SKM-1 treated with dmso at 0.1 percent for 144 hours (cell line): Measurements from ENCODE around the gene OMA1.
A peak's percentile ranks its signal among the peaks of the same experiment; 100 is the strongest.
"Not testable (repeated sequence)": the region's sequence is repeated elsewhere in the genome, so short reads cannot be mapped to it uniquely, and the experiment has no call there.

Experiments used
- DNase-seq: peaks from one replicate; lab custom pipeline; 2025; ENCODE audit not compliant: unreplicated experiment; lab: John Stamatoyannopoulos, UW

Gene OMA1

DNA sequence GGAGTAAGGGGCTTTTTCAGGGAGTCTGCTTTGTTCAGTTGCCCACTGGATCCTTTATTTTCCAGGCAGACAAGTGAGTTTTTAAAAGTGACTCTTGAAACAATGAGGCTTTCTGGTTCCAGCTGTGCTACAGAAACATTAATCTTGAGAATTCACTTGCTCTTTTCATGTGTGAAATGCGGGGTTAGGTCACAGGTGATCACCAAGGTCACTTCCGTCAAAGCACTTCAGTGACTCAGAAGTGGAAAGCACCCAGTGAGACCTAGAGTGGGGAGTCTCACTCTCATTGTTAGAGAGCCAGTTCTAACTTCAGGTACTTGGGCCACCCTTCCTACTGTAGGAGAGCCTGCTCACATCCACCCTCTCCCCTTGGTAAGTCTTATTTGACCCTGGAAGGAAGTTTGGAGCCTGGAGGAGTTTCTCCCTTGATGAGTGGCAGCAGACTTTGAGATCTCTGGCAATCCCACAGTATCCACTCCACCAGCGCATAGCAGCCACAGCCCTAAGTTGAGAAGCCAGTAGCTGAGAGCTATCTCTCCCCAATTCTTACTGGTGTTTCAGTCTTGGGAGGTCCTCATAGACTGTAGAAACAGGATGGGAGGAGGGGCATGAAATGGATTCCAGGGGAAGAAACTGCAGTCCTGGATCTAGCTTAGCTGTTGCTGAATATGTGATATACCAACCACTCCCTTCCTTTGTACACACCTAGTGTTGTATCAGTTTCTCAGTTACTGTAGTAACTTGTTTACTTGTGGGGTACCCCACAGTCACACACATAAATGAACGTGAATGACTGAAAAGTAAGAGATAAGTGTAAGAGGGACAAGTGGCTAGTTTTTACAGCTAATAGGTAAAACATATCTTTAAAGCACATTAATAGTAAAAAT lies 27.4 kb upstream of the OMA1 start:
- DNase-seq = no peak

DNA sequence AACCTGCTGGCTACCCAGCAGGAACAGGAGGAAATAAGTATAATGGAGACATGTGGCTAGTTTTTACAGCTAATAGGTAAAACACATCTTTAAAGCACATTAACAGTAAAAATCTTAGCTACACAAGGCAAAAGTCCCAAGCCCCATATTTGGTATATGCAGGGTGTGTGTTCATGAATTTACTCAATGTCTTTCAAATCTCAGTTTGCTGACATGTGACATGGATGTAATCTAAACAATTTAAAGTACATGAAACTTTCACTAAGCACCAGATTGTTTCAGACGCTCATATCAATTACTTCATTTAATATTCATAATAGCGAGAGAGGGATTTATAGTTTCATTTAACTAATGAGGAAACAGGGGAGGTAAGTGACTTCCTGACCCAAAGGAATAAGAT lies 26.6 kb upstream of the OMA1 start:
- DNase-seq = no peak

DNA sequence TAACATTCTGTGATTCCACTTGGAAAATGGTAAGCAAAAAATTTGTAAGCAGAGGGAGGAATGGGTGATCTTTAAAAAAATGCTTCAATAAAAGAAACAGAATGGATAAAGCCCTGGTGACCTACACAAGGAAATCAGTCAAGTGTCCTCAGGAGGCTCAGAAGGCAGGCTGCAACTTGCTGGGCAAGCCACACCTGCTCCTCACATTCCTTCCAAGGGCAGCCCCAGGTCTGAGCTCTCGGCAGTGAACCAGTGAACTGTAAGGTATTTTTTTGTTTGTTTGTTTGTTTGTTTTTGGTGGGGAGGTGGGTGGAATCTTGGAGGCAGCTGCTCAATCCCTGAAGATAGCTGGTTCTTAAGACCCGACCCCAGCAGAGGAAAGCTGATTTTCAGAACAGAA lies 26.2 kb upstream of the OMA1 start:
- no peak for DNase-seq

- DNase-seq = no peak
These were observed 25.1 kb upstream of the OMA1 start for GRCh38 chr1:58571616-58572015.

- DNase-seq = no peak
These were observed 24.3 kb upstream of the OMA1 start for GRCh38 chr1:58570817-58571216.

GRCh38 chr1:58570094-58570493 lies 23.6 kb upstream of the OMA1 start:
- DNase-seq = no peak

- no peak for DNase-seq
These were observed 22.4 kb upstream of the OMA1 start for GRCh38 chr1:58568911-58569310.

- DNase-seq = no peak
These were observed 21.8 kb upstream of the OMA1 start for GRCh38 chr1:58568271-58568860.

DNA sequence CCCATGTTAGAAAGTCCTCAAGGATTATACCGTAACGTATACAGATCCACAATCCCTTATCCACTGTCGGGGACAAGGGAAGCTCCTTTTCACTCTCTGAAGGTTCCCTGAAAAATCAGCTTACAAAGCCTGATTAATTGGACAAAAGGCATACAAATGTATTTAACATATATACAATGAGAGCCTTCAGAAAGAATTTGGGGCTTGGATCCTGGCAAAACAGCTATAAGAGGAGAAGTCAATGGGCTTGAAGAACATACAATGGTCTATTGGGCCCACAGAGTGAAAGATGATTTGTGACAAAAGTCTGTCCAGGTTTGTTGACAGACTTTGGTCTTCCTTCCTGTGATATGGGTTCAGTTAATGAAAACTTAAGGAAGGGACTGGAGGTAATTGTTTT lies 19.8 kb upstream of the OMA1 start:
- DNase-seq = no peak

DNA sequence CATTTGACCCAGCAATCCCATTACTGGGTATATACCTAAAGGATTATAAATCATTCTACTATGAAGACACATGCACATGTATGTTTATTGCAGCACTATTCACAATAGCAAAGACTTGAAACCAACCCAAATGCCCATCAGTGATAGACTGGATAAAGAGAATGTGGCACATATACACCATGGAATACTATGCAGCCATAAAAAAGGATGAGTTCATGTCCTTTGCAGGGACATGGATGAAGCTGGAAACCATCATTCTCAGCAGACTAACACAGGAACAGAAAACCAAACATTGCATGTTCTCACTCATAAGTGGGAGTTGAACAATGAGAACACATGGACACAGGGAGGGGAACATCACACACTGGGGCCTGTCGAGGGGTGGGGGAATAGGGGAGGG lies 17.2 kb upstream of the OMA1 start:
- DNase-seq = not testable (repeated sequence)

GRCh38 chr1:58561633-58562032 lies 15.1 kb upstream of the OMA1 start:
- no peak for DNase-seq

GRCh38 chr1:58555393-58555792 lies 8.9 kb upstream of the OMA1 start:
- DNase-seq = no peak

DNA sequence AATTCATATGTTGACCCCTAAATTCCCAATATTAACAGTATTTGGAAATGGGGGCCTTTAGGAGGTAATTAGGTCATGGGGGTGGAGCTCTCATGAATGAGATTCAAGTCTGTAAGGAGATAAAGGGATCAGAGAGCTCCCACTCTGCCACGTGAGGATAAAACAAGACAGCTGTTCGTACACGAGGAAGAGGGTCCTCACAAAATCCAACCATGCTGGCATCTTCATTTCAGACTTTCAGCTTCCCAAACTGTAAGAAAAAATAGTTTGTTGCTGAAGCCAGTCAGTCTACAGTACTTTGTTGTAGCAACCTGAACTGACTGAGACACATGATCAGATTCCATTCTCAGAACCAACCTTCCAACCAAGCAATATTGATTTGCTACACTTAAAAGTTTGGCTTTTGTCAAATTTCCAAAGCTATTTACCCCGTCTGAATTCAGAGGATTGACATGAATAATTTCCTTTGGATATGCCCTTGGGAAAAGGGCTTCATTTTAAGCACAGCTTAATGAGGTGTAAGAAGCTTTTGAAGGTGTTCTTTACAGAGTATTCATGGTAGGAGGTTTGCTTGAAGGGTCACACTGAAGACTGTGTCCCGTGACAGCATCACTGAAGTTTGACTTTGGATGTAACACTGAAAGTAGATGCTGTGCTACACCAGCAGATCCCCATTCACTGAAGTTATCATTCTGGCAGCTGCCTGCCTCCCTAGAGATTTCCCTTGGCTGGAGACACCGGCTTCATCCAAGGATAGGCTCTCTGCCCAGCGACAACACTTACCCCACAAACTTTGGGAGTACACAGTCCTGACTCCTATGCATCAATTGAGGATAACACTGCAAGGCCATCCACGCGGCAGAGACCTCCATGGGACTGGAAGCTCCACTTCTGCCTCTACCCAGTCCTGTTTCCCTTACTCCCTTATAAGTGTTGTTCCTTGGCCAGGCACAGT lies 4.9 kb upstream of the OMA1 start:
- DNase-seq = no peak

DNA sequence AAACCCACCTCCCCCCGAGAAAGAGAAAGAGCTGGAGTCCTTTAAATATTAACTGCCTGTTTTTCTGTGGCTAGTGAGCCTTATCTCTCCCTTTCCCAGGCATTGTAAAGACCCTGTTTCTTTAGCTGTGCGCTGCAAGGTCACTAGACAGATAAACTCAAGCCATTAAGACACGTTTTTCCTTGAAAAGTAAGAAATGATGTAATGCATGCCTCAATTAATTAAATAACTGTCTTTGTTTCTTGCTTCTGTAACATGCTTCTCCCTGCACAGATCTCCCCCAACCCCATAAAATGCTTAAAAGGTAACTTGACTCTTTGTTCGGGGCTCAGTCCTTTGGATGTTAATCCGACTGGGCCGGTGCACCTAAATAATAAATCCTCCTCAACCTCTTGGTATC lies 2.8 kb upstream of the OMA1 start:
- DNase-seq = not testable (repeated sequence)

- peak; percentile 49 for DNase-seq
These were observed 1.8 kb upstream of the OMA1 start for GRCh38 chr1:58548371-58548770.

DNA sequence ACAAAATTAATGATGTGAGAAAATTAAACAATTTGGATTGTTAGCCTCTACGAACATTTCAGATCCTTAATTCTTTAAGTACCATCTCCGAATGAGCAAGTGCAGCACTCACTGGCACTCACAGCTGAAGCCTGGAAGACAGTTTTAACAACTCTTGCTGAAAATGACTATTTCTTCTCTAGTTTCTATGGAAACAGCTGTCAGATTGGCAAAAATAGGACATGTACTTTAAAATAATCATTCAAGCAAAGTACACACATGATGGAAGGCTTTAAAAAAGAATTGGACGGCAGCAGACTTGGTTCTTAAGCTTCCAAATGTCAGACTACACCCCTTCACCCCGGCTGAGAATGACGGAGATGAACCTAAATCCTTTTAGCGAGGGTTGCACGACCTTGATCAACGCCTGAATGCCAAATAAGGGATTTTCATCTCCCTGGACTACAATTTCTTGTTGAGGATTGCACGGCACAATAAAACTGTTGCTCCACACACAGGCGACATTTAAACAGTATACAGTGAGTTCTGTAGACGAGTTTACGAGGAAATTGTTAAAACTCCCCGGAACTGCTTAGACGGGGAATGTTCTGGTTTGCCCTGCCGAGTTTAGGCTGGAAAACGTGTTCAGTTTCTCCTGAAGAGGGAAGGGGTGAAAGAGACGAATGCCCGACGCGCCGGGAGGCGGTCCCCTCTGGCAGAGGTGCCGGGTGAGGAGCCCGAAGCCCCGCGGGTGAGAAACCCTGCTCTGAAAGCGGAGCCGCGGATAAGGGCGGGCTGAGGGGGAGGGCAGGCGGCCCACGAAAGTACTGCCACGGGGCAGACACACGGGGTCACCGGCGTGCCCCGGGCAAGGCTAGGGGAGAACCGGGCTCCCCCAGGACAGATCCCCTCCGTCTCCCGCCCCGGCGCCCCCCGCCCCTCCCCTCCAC lies 671 bp downstream of the OMA1 start:
- DNase-seq = peak; percentile 54

GRCh38 chr1:58543260-58543659 lies 3.3 kb downstream of the OMA1 start:
- no peak for DNase-seq

DNA sequence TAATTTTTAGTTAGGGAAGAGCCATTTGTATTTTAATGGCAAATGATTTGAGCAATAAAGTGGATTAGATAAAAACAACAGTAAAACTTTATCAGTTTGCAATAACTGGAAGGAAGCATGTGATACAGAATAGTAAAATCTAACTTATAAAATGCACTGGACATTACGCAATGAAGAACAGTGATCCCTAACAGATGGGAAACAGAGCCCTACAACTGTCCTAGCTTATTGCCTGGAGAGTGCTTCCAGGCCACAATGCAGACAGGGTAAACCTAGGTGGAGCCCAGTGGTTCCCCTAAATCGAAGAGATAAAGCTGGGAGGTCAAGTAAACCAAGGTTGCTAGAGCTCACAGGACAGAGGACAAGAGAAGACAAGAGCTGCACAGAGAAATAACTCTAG lies 7.0 kb downstream of the OMA1 start:
- DNase-seq = no peak

- no peak for DNase-seq
These were observed 7.7 kb downstream of the OMA1 start for GRCh38 chr1:58538821-58539220.

DNA sequence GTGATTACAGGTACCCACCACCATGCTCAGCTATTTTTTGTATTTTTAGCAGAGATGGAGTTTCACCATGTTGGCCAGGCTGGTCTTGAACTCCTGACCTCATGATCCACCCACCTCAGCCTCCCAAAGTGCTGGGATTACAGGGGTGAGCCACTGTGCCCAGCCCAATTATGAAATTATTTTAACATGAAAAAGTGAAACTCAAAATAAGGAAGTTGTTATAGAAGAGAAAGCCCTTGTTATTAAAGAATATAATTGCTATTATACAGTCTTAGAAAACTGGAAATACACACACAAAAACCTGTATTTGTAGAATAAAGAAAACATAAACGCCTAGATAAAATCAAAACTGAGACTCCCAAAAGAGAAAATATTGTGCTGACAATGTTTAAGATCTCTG lies 14.7 kb downstream of the OMA1 start:
- DNase-seq = not testable (repeated sequence)
